GM12878 (cell line): Measurements from ENCODE around the gene ABL1. TPM values are rescaled to one million over a fixed set of nuclear protein-coding genes. Genes with fewer than 3 reads are reported as not detected.

Experiments
- ATAC-seq: fragments of 200-7000 bp; cut with Tn5 transposase; 3 replicates; pipeline ENCODE4 v1.9.1; 2020; ENCODE audit warnings: mild to moderate bottlenecking, moderate library complexity
- BruUV-seq: library from RNA; stranded (reverse); fragments of 400-500 nt; replicated peaks from 2 replicates; lab custom pipeline; 2021; lab: Mats Ljungman, UMichigan
- CTCF ChIA-PET: fragments of 300-600 bp; sonication (Branson Sonifier 250); formaldehyde crosslinking; extraction: SDS; loops from one replicate; lab custom pipeline; 2021; ENCODE audit warnings: inconsistent platforms; lab: Yijun Ruan, JAX
- POLR2A ChIA-PET: fragments of 350-600 bp; formaldehyde crosslinking; extraction: SDS; loops from one replicate; lab custom pipeline; 2021; ENCODE audit warnings: inconsistent platforms; lab: Charles Lee
- RAD21 ChIA-PET: fragments of 300-600 bp; sonication (Branson Sonifier 250); formaldehyde crosslinking; loops from one replicate; lab custom pipeline; 2023; ENCODE audit warnings: antibody characterized with exemption; ENCODE audit not compliant: unreplicated experiment; lab: Charles Lee
- SMC1A ChIA-PET: fragments of 300-600 bp; sonication (Branson Sonifier 250); formaldehyde crosslinking; loops from one replicate; lab custom pipeline; 2023; ENCODE audit not compliant: unreplicated experiment, uncharacterized antibody; lab: Charles Lee
- DNase-seq: peaks from one replicate; pipeline ENCODE4 v3.0.0-alpha.2; 2011; ENCODE audit warnings: low read depth, low spot score
- FAIRE-seq: peaks from 3 replicates; lab custom pipeline; 2011; peaks lifted over from hg19 to GRCh38; lab: Jason Lieb, UNC
- H2AFZ ChIP-seq: 2 replicates; pipeline ENCODE4 v1.6.0; 2011; ENCODE audit warnings: low read depth, low read length, control low read depth; ENCODE audit not compliant: control insufficient read depth
- H3K27ac ChIP-seq: 2 replicates; pipeline ENCODE4 v1.5.1; 2011; ENCODE audit warnings: control low read depth; ENCODE audit not compliant: control insufficient read depth, insufficient read depth
- H3K27me3 ChIP-seq, 2 experiments: replicated peaks in 1 of 2; 2 replicates each; pipeline versions ENCODE4 v1.6.0 to v1.6.1; 2011; ENCODE audit warnings: low read length in 1 of 2; ENCODE audit not compliant: control insufficient read depth in 2 of 2, insufficient read depth in 2 of 2
- H3K36me3 ChIP-seq, 2 experiments: 2 replicates each; pipeline ENCODE4 v1.5.1; 2011; ENCODE audit warnings: low read length in 1 of 2; ENCODE audit not compliant: control insufficient read depth in 2 of 2, insufficient read depth in 2 of 2
- H3K4me1 ChIP-seq: 2 replicates; pipeline ENCODE4 v1.6.1; 2011; ENCODE audit warnings: mild to moderate bottlenecking, low read length, moderate library complexity, mixed read lengths; ENCODE audit not compliant: control insufficient read depth, insufficient read depth
- H3K4me2 ChIP-seq: 2 replicates; pipeline ENCODE4 v1.6.0; 2011; ENCODE audit warnings: control low read depth; ENCODE audit not compliant: control insufficient read depth, insufficient read depth
- H3K4me3 ChIP-seq: fragments of 200-600 bp; sonication (generic); 2 replicates; pipeline ENCODE4 v1.5.1; 2016
- H3K79me2 ChIP-seq: 2 replicates; pipeline ENCODE4 v1.6.0; 2011; ENCODE audit warnings: low read length; ENCODE audit not compliant: control insufficient read depth, insufficient read depth
- H3K9ac ChIP-seq: 2 replicates; pipeline ENCODE4 v1.8.0; 2011; ENCODE audit warnings: low read length, control low read depth, mixed read lengths; ENCODE audit not compliant: control insufficient read depth, insufficient read depth
- H3K9me3 ChIP-seq: replicated peaks from 3 replicates; pipeline ENCODE4 v1.5.1; 2011; ENCODE audit warnings: mild to moderate bottlenecking, low read length; ENCODE audit not compliant: control insufficient read depth, insufficient read depth
- H4K20me1 ChIP-seq: 2 replicates; pipeline ENCODE4 v1.6.0; 2011; ENCODE audit not compliant: control insufficient read depth, insufficient read depth
- CREM ChIP-seq: IDR thresholded peaks from 2 replicates; pipeline ENCODE4 v1.6.1; 2014; ENCODE audit warnings: antibody characterized with exemption, low read depth
- E2F8 ChIP-seq: fragments of 450-650 bp; IDR thresholded peaks from 2 replicates; pipeline ENCODE4 v1.6.1; 2018; ENCODE audit warnings: mild to moderate bottlenecking, low read depth, moderate library complexity; ENCODE audit not compliant: partially characterized antibody
- HDAC6 ChIP-seq: fragments of 200-600 bp; sonication (generic); IDR thresholded peaks from one replicate; pipeline ENCODE4 v1.8.0; 2017; ENCODE audit warnings: antibody characterized with exemption; ENCODE audit not compliant: unreplicated experiment
- JUNB ChIP-seq: IDR thresholded peaks from 2 replicates; pipeline ENCODE4 v1.6.1; 2016; ENCODE audit warnings: antibody characterized with exemption, mild to moderate bottlenecking
- NKRF ChIP-seq: fragments of 450-650 bp; conservative IDR thresholded peaks from 2 replicates; pipeline ENCODE4 v1.6.1; 2017; ENCODE audit warnings: mild to moderate bottlenecking, moderate library complexity
- NR2C2 ChIP-seq: IDR thresholded peaks from 2 replicates; pipeline ENCODE4 v1.6.1; 2011; ENCODE audit warnings: borderline replicate concordance, low read depth; ENCODE audit not compliant: control insufficient read depth, insufficient read length
- PAX5 ChIP-seq: IDR thresholded peaks from 2 replicates; pipeline ENCODE4 v1.6.1; 2011; ENCODE audit warnings: low read depth, low read length, borderline replicate concordance
- POLR2A ChIP-seq: IDR thresholded peaks from 2 replicates; pipeline ENCODE4 v1.6.1; 2011; ENCODE audit warnings: low read depth, mild to moderate bottlenecking, low read length
- RAD21 ChIP-seq: IDR thresholded peaks from 2 replicates; pipeline ENCODE4 v1.6.1; 2011; ENCODE audit warnings: mild to moderate bottlenecking, low read depth, low read length, moderate library complexity; ENCODE audit not compliant: insufficient read depth
- REST ChIP-seq: IDR thresholded peaks from 2 replicates; pipeline ENCODE4 v1.6.1; 2012; ENCODE audit warnings: mild to moderate bottlenecking, low read depth, low read length
- SMAD1 ChIP-seq: fragments of 450-650 bp; IDR thresholded peaks from 2 replicates; pipeline ENCODE4 v1.6.1; 2018; ENCODE audit warnings: mild to moderate bottlenecking, low read depth; ENCODE audit not compliant: partially characterized antibody
- SMC3 ChIP-seq: IDR thresholded peaks from 2 replicates; pipeline ENCODE4 v1.6.1; 2011; ENCODE audit warnings: low read length, improper control_type of control experiment, borderline replicate concordance
- TAF1 ChIP-seq: IDR thresholded peaks from 2 replicates; pipeline ENCODE4 v1.6.1; 2011; ENCODE audit warnings: mild to moderate bottlenecking, low read depth, low read length, borderline replicate concordance
- TCF12 ChIP-seq: IDR thresholded peaks from 2 replicates; pipeline ENCODE4 v1.6.1; 2011; ENCODE audit warnings: low read depth, mild to moderate bottlenecking, low read length
- TCF3 ChIP-seq: IDR thresholded peaks from 2 replicates; pipeline ENCODE4 v1.6.1; 2012; ENCODE audit warnings: low read depth, mild to moderate bottlenecking, low read length, borderline replicate concordance; ENCODE audit not compliant: insufficient read depth
- ZNF384 ChIP-seq: IDR thresholded peaks from 2 replicates; pipeline ENCODE4 v1.6.1; 2012; ENCODE audit warnings: low read depth, mild to moderate bottlenecking, low read length, improper control_type of control experiment, borderline replicate concordance
- ZZZ3 ChIP-seq: IDR thresholded peaks from 2 replicates; pipeline ENCODE4 v1.6.1; 2011; ENCODE audit warnings: low read depth; ENCODE audit not compliant: control insufficient read depth, insufficient read length
- WGBS: methylation state at CpG from one replicate; pipeline ENCODE4 v1.1.6; 2016; ENCODE audit warnings: low lambda C conversion rate; ENCODE audit not compliant: insufficient replicate concordance, insufficient coverage; ENCODE audit errors: missing lambda C conversion rate; 5-methylcytosine and 5-hydroxymethylcytosine counted together
- in situ Hi-C: fragments of 300-500 bp; cut with MboI; formaldehyde crosslinking; loops from 9 replicates; pipeline ENCODE4 v1.14.3; 2018; ENCODE audit warnings: mixed read lengths
- intact Hi-C: fragments of 100-400 bp; cut with micrococcal nuclease; formaldehyde crosslinking; loops from one replicate; pipeline ENCODE4 v1.14.2; 2022; ENCODE audit not compliant: unreplicated experiment
- polyA plus RNA-seq, 11 experiments: library from polyadenylated mRNA; depleted of rRNA in 4 of 11; unstranded in 6 of 11; stranded (reverse) in 5 of 11; fragments of >200 nt; fragmentation: Nextera tagmentation in 4 of 11; fragmentation: Illumina TruSeq in 1 of 11; extraction: Ambion mirVana in 4 of 11; extraction: Trizol in 1 of 11; gene quantifications; 1 replicate in 1 of 11; 2 replicates in 10 of 11; pipeline versions ENCODE4 v1.2.1 to v1.2.3, GENCODE V29; 2011 to 2016; ENCODE audit warnings: inconsistent platforms in 2 of 11, missing spikeins in 2 of 11, low read depth in 1 of 11
- total RNA-seq, 4 experiments: library from RNA; depleted of rRNA in 3 of 4; stranded (reverse); fragments of >200 nt in 3 of 4; fragmentation: Illumina TruSeq in 1 of 4; extraction: Trizol in 1 of 4; gene quantifications; 2 replicates each; pipeline versions ENCODE4 v1.2.1 to v1.2.3, GENCODE V29; 2013 to 2021

The ABL1 gene
- total and polyA plus RNA-seq, 10 of the 15 experiments (the other 5 are each of a cell fraction or from before 2014, with no cell fraction given), result 0.79 to 51.5 (median 16.3) TPM

GRCh38 chr9:130794923-130795495, 40.0 kb upstream of the ABL1 start:
- Histone ChIP-seq H3K4me1 (peaks cover 13% of the 10 kb centered on the region; the same call in 1 of the 2 replicates), H3K9ac (no peak overlapping the region), H3K36me3 (no peaks in the 10 kb centered on the region), H3K27ac (no peak overlapping the region), H3K9me3 (peaks cover 2% of the 10 kb centered on the region; the same call in 2 of the 3 replicates), H3K27me3 (no peaks in the 10 kb centered on the region), H2AFZ (no peak overlapping the region), H3K4me3 (no peak overlapping the region), H3K79me2 (peaks cover 2% of the 10 kb centered on the region), H3K4me2 (no peak overlapping the region), H4K20me1 (no peaks in the 10 kb centered on the region; the same call in 1 of the 2 replicates)
- no peak for ATAC-seq
- in situ Hi-C loops (no loop called here), intact Hi-C loops (no loop called here)
- ChIA-PET POLR2A (no interaction called here), CTCF (interaction anchor here (1.1 to 1.5 kb wide), 4 partner anchors 20 to 94 kb away, joined by 3 to 4 read pairs (median 4); no protein-coding TSS in a partner anchor), RAD21 (no interaction called here), SMC1A (interaction anchor here (1.1 to 1.6 kb wide), 3 partner anchors 11 to 80 kb away, joined by 3 to 4 read pairs (median 4); no protein-coding TSS in a partner anchor)
- no peak for FAIRE-seq
- no peak for DNase-seq
- WGBS, result 97% methylated on average over 6 of the region's 6 CpGs
- BruUV-seq, result no TSS peak
- no peak for TF ChIP-seq TCF12
- no peak for TF ChIP-seq HDAC6
- no peak for TF ChIP-seq NR2C2
- TF ChIP-seq TCF3, result no peak
- no peak for TF ChIP-seq POLR2A
- TF ChIP-seq TAF1, result no peak
- TF ChIP-seq ZNF384, result no peak
- no peak for TF ChIP-seq CREM
- TF ChIP-seq JUNB, result no peak
- TF ChIP-seq REST, result no peak
- no peak for TF ChIP-seq NKRF
- TF ChIP-seq E2F8, result no peak
- no peak for TF ChIP-seq SMC3
- TF ChIP-seq ZZZ3, result no peak
- no peak for TF ChIP-seq PAX5
- no peak for TF ChIP-seq RAD21
- TF ChIP-seq SMAD1, result no peak
